HFF-Myc (cell line): ENCODE data around the gene CCDC110.

Experiments
- DNase-seq: peaks from one replicate; pipeline ENCODE4 v3.0.0-alpha.2; 2011; ENCODE audit warnings: low read depth; ENCODE audit errors: extremely low read depth
- H3K4me3 ChIP-seq: replicated peaks from 2 replicates; pipeline ENCODE4 v1.5.1; 2011; ENCODE audit warnings: low read depth, mild to moderate bottlenecking, control low read depth, low read length
- TF ChIP-seq, protein P1 (sequence below): IDR thresholded peaks from 2 replicates; pipeline ENCODE4 v1.5.1; 2012; ENCODE audit warnings: mild to moderate bottlenecking, low read depth, low read length, control low read depth; ENCODE audit errors: missing control alignments

The CCDC110 gene

DNA sequence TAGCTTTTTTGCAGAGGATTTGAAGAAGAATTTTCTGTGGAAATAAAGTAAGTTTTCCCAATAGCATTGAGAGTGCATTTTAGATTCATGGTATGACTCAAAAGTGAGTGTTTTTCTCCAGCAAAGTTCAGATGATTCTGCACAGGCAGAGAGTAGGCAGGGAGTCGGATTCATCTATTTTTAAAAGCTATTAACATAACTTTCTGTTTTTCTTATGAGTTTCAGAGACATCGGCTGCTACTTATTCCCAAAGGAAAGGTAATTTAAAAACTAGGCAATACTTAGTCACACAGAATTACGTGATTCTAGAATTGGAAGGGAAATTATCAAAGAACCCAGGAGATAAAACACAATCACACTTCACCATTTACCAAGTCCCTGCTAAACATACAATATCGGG, 4.4 kb downstream of the CCDC110 start:
- no peak for DNase-seq
- TF ChIP-seq, protein P1, sequence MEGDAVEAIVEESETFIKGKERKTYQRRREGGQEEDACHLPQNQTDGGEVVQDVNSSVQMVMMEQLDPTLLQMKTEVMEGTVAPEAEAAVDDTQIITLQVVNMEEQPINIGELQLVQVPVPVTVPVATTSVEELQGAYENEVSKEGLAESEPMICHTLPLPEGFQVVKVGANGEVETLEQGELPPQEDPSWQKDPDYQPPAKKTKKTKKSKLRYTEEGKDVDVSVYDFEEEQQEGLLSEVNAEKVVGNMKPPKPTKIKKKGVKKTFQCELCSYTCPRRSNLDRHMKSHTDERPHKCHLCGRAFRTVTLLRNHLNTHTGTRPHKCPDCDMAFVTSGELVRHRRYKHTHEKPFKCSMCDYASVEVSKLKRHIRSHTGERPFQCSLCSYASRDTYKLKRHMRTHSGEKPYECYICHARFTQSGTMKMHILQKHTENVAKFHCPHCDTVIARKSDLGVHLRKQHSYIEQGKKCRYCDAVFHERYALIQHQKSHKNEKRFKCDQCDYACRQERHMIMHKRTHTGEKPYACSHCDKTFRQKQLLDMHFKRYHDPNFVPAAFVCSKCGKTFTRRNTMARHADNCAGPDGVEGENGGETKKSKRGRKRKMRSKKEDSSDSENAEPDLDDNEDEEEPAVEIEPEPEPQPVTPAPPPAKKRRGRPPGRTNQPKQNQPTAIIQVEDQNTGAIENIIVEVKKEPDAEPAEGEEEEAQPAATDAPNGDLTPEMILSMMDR: no peak
- H3K4me3 ChIP-seq: no peak overlapping the region

DNA sequence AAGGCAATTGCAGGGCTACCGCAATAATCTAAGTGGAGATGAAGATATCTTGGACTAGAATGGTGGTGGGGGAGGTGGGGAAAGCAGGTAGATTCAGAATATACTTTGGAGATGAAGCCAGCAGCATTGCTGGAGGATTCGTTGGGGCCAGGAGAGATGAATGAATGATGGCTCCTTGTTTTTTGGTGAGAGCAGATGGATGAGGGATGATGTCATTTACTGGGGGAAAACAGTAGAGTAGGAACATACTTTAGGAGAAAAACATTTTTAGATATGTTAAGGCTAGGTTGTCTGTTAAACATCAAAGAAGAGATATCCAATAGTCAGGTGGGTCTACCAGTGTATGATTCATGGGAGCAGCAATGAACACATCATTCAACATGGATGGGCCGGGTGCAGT, 5.8 kb downstream of the CCDC110 start:
- H3K4me3 ChIP-seq: no peak overlapping the region
- DNase-seq: no peak
- TF ChIP-seq, protein P1: no peak

DNA sequence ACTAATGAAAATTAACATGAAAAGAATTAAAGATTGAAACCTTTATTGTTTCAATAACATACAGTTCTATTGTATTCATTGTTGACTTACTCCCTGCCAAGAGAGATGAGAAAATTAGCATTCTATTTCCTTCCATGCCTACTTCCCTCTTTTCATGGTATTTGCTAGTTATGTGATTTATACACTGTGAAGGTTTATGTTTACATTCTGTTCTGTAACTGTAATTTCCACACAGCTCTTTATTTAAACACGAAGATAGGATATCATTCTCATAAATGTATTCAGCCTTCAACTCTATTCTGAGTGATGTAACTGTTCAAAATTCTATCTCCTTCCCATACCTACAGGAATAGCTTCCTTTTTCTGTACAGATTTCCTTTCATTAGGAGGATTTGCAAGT, 6.6 kb downstream of the CCDC110 start:
- TF ChIP-seq, protein P1: no peak

DNA sequence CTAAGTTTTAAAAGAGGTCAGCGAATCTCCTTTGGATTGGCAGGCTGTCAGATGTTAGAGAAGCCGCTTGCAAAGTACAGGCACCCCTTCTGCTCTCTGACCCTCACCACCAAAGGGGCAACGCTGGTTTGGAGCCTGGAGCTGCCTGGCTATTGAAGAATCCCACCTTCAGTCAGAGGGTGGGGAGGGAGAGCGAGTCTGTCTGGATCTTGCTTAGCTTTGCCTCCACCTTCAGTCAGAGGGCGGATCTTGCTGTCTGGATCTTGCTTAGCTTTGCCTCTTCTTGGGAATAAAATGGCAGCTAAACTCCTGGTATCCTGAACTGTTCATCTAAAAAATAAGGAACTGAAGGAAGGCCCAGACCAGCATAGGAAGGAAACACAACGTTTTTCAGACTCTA, 7.3 kb downstream of the CCDC110 start:
- TF ChIP-seq, protein P1: no peak
- no peak for DNase-seq
- no peak overlapping the region for H3K4me3 ChIP-seq

More for the DNA sequence above, 6.6 kb downstream of the CCDC110 start:
- DNase-seq: no peak
- no peak overlapping the region for H3K4me3 ChIP-seq

DNA sequence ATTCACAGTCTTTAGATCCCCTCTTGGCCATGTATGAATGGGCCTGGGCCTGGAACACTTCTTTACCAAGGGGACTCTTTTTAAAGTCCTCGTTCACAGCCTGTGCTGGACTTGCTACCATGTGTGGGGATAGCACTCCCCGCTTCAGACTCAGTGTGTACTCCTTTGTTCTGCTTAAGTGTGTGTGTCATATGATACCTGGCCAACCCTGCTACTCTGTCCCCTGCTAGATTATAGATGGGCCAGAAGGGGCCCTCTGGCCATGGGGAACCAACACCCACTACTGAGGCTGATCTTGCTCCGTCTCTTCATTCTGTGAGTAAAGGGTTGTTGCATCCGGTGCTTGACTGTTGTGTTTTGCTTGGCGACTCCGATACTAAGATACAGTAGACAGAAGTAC, 8.0 kb downstream of the CCDC110 start:
- no peak overlapping the region for H3K4me3 ChIP-seq
- TF ChIP-seq, protein P1: no peak
- no peak for DNase-seq

DNA sequence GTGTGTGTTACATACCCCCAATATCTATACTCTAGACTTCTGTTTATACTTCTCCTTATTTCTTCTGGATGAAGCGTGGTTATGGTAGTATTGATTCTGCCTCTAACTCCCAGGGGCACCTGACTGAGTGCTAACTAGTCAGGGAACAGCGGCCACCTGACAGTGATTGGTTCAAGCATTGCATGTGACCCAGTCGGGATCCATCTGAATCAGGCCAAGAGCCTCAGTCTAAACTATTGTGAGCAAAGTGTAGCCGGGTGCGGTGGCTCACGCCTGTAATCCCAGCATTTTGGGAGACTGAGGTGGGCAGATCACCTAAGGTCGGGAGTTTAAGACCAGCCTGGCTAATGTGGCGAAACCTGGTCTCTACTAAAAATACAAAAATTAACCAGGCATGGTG, 10.0 kb downstream of the CCDC110 start:
- TF ChIP-seq, protein P1: no peak
- no peak for DNase-seq
- no peak overlapping the region for H3K4me3 ChIP-seq

DNA sequence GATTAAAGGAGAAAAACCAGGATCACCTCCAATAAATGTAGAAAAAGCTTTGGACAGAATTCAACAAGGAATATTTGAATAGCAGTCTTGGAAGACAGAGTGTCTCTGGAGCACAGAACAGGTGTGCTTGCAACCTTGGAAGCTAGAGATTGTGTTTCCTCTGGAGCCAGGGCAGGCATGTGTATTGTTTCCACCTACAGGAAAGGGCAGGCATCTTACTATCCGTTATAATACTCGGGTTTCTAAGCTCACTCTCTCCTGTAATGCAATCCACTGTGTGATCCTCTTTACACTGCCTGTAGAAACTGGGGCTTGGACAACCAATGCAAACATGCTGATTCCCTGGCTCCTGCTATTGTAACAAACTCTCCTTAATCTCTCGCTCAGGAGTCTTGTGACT, 14.4 kb downstream of the CCDC110 start:
- TF ChIP-seq, protein P1: no peak
- no peak for DNase-seq
- no peak overlapping the region for H3K4me3 ChIP-seq
